GM23338 (cell line): ENCODE measurements around the gene CDH8. TPM values are rescaled to one million over a fixed set of nuclear protein-coding genes. Genes with fewer than 3 reads are reported as not detected.
A peak's percentile ranks its signal among the peaks of the same experiment; 100 is the strongest.

Experiments
- ATAC-seq: fragments of 200-7000 bp; cut with Tn5 transposase; 3 replicates; pipeline ENCODE4 v1.9.1; 2020
- DNase-seq: peaks from one replicate; pipeline ENCODE4 v3.0.0-alpha.2; 2015; ENCODE audit warnings: low spot score
- H2AFZ ChIP-seq: fragments of 200-600 bp; sonication (generic); 2 replicates; pipeline ENCODE4 v1.8.0; 2016; ENCODE audit warnings: antibody characterized with exemption, mild to moderate bottlenecking, moderate library complexity
- H3F3A ChIP-seq: fragments of 200-600 bp; sonication (generic); replicated peaks from 2 replicates; pipeline ENCODE4 v1.8.0; 2017; ENCODE audit warnings: antibody characterized with exemption, mixed run types, low read depth
- H3K27ac ChIP-seq: fragments of 200-600 bp; sonication (generic); 2 replicates; pipeline ENCODE4 v1.6.1; 2016; ENCODE audit warnings: low read depth
- H3K27me3 ChIP-seq: fragments of 200-600 bp; sonication (generic); 2 replicates; pipeline ENCODE4 v1.8.0; 2016; ENCODE audit warnings: mild to moderate bottlenecking, mixed run types, moderate library complexity; ENCODE audit not compliant: insufficient read depth
- H3K36me3 ChIP-seq: fragments of 200-600 bp; sonication (generic); 2 replicates; pipeline ENCODE4 v1.8.0; 2016; ENCODE audit warnings: mild to moderate bottlenecking; ENCODE audit not compliant: insufficient read depth
- H3K4me1 ChIP-seq: fragments of 200-600 bp; sonication (generic); 2 replicates; pipeline ENCODE4 v1.8.0; 2016; ENCODE audit warnings: mild to moderate bottlenecking, moderate library complexity; ENCODE audit not compliant: insufficient read depth
- H3K4me2 ChIP-seq: fragments of 200-600 bp; sonication (generic); 2 replicates; pipeline ENCODE4 v1.7.1; 2017; ENCODE audit warnings: mixed run types
- H3K4me3 ChIP-seq: fragments of 200-600 bp; sonication (generic); 2 replicates; pipeline ENCODE4 v1.6.1; 2016; ENCODE audit warnings: mixed run types
- H3K79me2 ChIP-seq: fragments of 200-600 bp; sonication (generic); replicated peaks from 2 replicates; pipeline ENCODE4 v1.8.0; 2017; ENCODE audit warnings: mild to moderate bottlenecking; ENCODE audit not compliant: insufficient read depth
- H3K9me2 ChIP-seq: fragments of 200-600 bp; sonication (generic); 2 replicates; pipeline ENCODE4 v1.8.0; 2017; ENCODE audit not compliant: insufficient read depth
- H4K20me1 ChIP-seq: fragments of 200-600 bp; sonication (generic); replicated peaks from 2 replicates; pipeline ENCODE4 v1.8.0; 2017; ENCODE audit warnings: mild to moderate bottlenecking; ENCODE audit not compliant: insufficient read depth
- H3K27ac Mint-ChIP-seq: 2 replicates; pipeline ENCODE4 v1.8.0; 2020; ENCODE audit warnings: inconsistent platforms, mild to moderate bottlenecking, moderate library complexity, mixed read lengths
- H3K27me3 Mint-ChIP-seq: 3 replicates; pipeline ENCODE4 v1.8.0; 2022; ENCODE audit warnings: low read depth, mild to moderate bottlenecking, moderate library complexity, mixed read lengths, inconsistent platforms; ENCODE audit not compliant: insufficient read depth, poor library complexity
- H3K36me3 Mint-ChIP-seq: 3 replicates; pipeline ENCODE4 v1.8.0; 2021; ENCODE audit warnings: low read depth, mild to moderate bottlenecking, inconsistent platforms, moderate library complexity, mixed read lengths
- H3K4me1 Mint-ChIP-seq: 3 replicates; pipeline ENCODE4 v1.8.0; 2020; ENCODE audit warnings: mild to moderate bottlenecking, inconsistent platforms, mixed read lengths
- H3K4me3 Mint-ChIP-seq: 3 replicates; pipeline ENCODE4 v1.8.0; 2021; ENCODE audit warnings: moderate library complexity, mild to moderate bottlenecking, inconsistent platforms, mixed read lengths
- H3K9me3 Mint-ChIP-seq: 3 replicates; pipeline ENCODE4 v1.8.0; 2020; ENCODE audit warnings: moderate library complexity, mild to moderate bottlenecking, inconsistent platforms, mixed read lengths
- CREB1 ChIP-seq: fragments of 250-450 bp; sonication (Bioruptor Pico); IDR thresholded peaks from 2 replicates; pipeline ENCODE4 v1.5.0; 2020; ENCODE audit warnings: low read depth, mild to moderate bottlenecking, moderate library complexity
- CTCF ChIP-seq, 2 experiments: fragments of 200-600 bp in 1 of 2; sonication (generic) in 1 of 2; conservative IDR thresholded peaks; 2 replicates each; pipeline versions ENCODE4 v1.5.1 to v1.6.1; 2016 to 2017; ENCODE audit warnings: antibody characterized with exemption in 2 of 2, low read depth in 2 of 2, mild to moderate bottlenecking in 2 of 2, moderate library complexity in 1 of 2
- REST ChIP-seq: IDR thresholded peaks from one replicate; pipeline ENCODE4 v1.6.1; 2018; ENCODE audit warnings: antibody characterized with exemption; ENCODE audit not compliant: unreplicated experiment
- STAT1 ChIP-seq: IDR thresholded peaks from one replicate; pipeline ENCODE4 v1.6.1; 2016; ENCODE audit warnings: antibody characterized with exemption; ENCODE audit not compliant: unreplicated experiment
- ZNF331 ChIP-seq: fragments of 250-450 bp; sonication (Bioruptor Pico); IDR thresholded peaks from 2 replicates; pipeline ENCODE4 v1.5.0; 2020; ENCODE audit warnings: low read depth, mild to moderate bottlenecking, moderate library complexity
- ZNF462 ChIP-seq: fragments of 250-450 bp; sonication (Bioruptor Pico); IDR thresholded peaks from 2 replicates; pipeline ENCODE4 v1.5.0; 2020; ENCODE audit warnings: mild to moderate bottlenecking, moderate library complexity
- polyA plus RNA-seq: library from polyadenylated mRNA; unstranded; fragments of >200 nt; fragmentation: Nextera tagmentation; extraction: Ambion mirVana; gene quantifications from 2 replicates; pipeline ENCODE4 v1.2.1, GENCODE V29; 2016
- total RNA-seq: library from RNA; depleted of rRNA; stranded (reverse); fragments of >200 nt; shearing (Covaris generic); gene quantifications from 2 replicates; pipeline ENCODE4 v1.2.3, GENCODE V29; 2014

The CDH8 gene
- total and polyA plus RNA-seq, 2 experiments from 2014 or later: 10.2 to 11.7 TPM

GRCh38 chr16:62034231-62035114 is 1.8 kb downstream of the CDH8 start:
- Mint-ChIP-seq H3K27ac (no peak overlapping the region), H3K9me3 (no peaks in the 10 kb centered on the region), H3K27me3 (peaks cover 69% of the 10 kb centered on the region), H3K4me3 (peak overlapping the region; percentile 75), H3K36me3 (no peaks in the 10 kb centered on the region), H3K4me1 (peaks cover 37% of the 10 kb centered on the region)
- DNase-seq: peak; percentile 62
- peak overlapping the region; percentile 80 for H3K4me2 ChIP-seq
- H3K79me2 ChIP-seq: no peaks in the 10 kb centered on the region
- H3K4me1 ChIP-seq: peaks cover 37% of the 10 kb centered on the region
- TF ChIP-seq CREB1 (CRISPR knock-in tag) (no peak), ZNF331 (no peak), ZNF462 (CRISPR knock-in tag) (no peak), STAT1 (no peak), CTCF (conservative IDR thresholded peaks at IDR 0.05; ENCODE audit: low read depth in 2 of 2) (no peak), REST (no peak)
- peak overlapping the region; percentile 95 for H2AFZ ChIP-seq
- H3F3A ChIP-seq: no peaks in the 10 kb centered on the region; the same call in 1 of the 2 replicates
- H3K27me3 ChIP-seq: peaks cover 75% of the 10 kb centered on the region
- H3K27ac ChIP-seq: no peak overlapping the region
- H4K20me1 ChIP-seq: no peaks in the 10 kb centered on the region
- no peaks in the 10 kb centered on the region for H3K36me3 ChIP-seq
- H3K9me2 ChIP-seq: no peaks in the 10 kb centered on the region
- peak; percentile 17 for ATAC-seq
- peak overlapping the region; percentile 71 for H3K4me3 ChIP-seq
